WTC11 (cell line): ENCODE data around the gene ESAM. TPM values are rescaled to one million over a fixed set of nuclear protein-coding genes. Genes with fewer than 3 reads are reported as not detected.

Experiments
- ATAC-seq: fragments of 200-7000 bp; cut with Tn5 transposase; 2 replicates; pipeline ENCODE4 v1.10.0; 2021; ENCODE audit warnings: mild to moderate bottlenecking, moderate library complexity
- CTCF ChIA-PET: fragments of 300-600 bp; sonication (Branson Sonifier 250); formaldehyde crosslinking; loops from one replicate; lab custom pipeline; 2021; ENCODE audit warnings: antibody characterized with exemption; lab: Charles Lee
- POLR2A ChIA-PET: fragments of 350-600 bp; sonication (Branson Sonifier 250); formaldehyde crosslinking; loops from one replicate; lab custom pipeline; 2021; ENCODE audit warnings: antibody characterized with exemption; lab: Charles Lee
- DNase-seq: peaks from one replicate; pipeline ENCODE4 v3.0.0; 2021; ENCODE audit warnings: low spot score
- H3K27ac Mint-ChIP-seq: 2 replicates; pipeline ENCODE4 v1.8.0; 2021; ENCODE audit warnings: mixed read lengths
- H3K27me3 Mint-ChIP-seq: 2 replicates; pipeline ENCODE4 v1.8.0; 2021; ENCODE audit warnings: low read depth, mild to moderate bottlenecking, moderate library complexity, mixed read lengths
- H3K36me3 Mint-ChIP-seq: 2 replicates; pipeline ENCODE4 v1.8.0; 2021; ENCODE audit warnings: mixed read lengths
- H3K4me1 Mint-ChIP-seq: 2 replicates; pipeline ENCODE4 v1.8.0; 2022; ENCODE audit warnings: mixed read lengths
- H3K4me3 Mint-ChIP-seq: 2 replicates; pipeline ENCODE4 v1.8.0; 2021; ENCODE audit warnings: mild to moderate bottlenecking, moderate library complexity, mixed read lengths
- H3K9me3 Mint-ChIP-seq: 2 replicates; pipeline ENCODE4 v1.8.0; 2021; ENCODE audit warnings: mixed read lengths
- ELF4 ChIP-seq: sonication (generic); formaldehyde crosslinking; IDR thresholded peaks from 2 replicates; pipeline ENCODE4 v1.8.1; 2022; ENCODE audit warnings: low read depth, mild to moderate bottlenecking, moderate library complexity, missing genetic modification reagents
- HMGA2 ChIP-seq: fragments of 250-450 bp; sonication (Bioruptor Pico); IDR thresholded peaks from 2 replicates; pipeline ENCODE4 v1.4.0; 2021; ENCODE audit warnings: mild to moderate bottlenecking, moderate library complexity
- MYBL2 ChIP-seq: sonication (generic); formaldehyde crosslinking; IDR thresholded peaks from 2 replicates; pipeline ENCODE4 v1.8.1; 2023; ENCODE audit warnings: mild to moderate bottlenecking, moderate library complexity, missing genetic modification reagents
- TCF7 ChIP-seq: sonication (generic); formaldehyde crosslinking; IDR thresholded peaks from 2 replicates; pipeline ENCODE4 v1.8.0; 2022; ENCODE audit warnings: mild to moderate bottlenecking, low read depth, missing genetic modification reagents, moderate library complexity
- TEAD4 ChIP-seq: sonication (generic); formaldehyde crosslinking; IDR thresholded peaks from 2 replicates; pipeline ENCODE4 v1.8.0; 2022; ENCODE audit warnings: mild to moderate bottlenecking, missing genetic modification reagents
- ZNF396 ChIP-seq: fragments of 250-450 bp; sonication (Bioruptor Pico); IDR thresholded peaks from 2 replicates; pipeline ENCODE4 v1.8.0; 2021; ENCODE audit warnings: mild to moderate bottlenecking, moderate library complexity, borderline replicate concordance
- total RNA-seq: library from RNA; stranded (reverse); gene quantifications from 3 replicates; pipeline ENCODE4 v1.2.3, GENCODE V29; 2021
- TF ChIP-seq, protein P1 (sequence below): fragments of 250-450 bp; sonication (Bioruptor Pico); IDR thresholded peaks from 2 replicates; pipeline ENCODE4 v1.9.0; 2021; ENCODE audit warnings: mild to moderate bottlenecking, borderline replicate concordance
- TF ChIP-seq, protein P2 (sequence below): sonication (generic); formaldehyde crosslinking; IDR thresholded peaks from 2 replicates; pipeline ENCODE4 v1.8.0; 2022; ENCODE audit warnings: missing genetic modification reagents
- TF ChIP-seq, protein P3 (sequence below): sonication (generic); formaldehyde crosslinking; IDR thresholded peaks from 2 replicates; pipeline ENCODE4 v1.8.0; 2023; ENCODE audit warnings: missing genetic modification reagents, mild to moderate bottlenecking, borderline replicate concordance
- TF ChIP-seq, protein P4 (sequence below): sonication (generic); formaldehyde crosslinking; IDR thresholded peaks from 2 replicates; pipeline ENCODE4 v1.8.1; 2023; ENCODE audit warnings: mild to moderate bottlenecking, missing genetic modification reagents, moderate library complexity
- TF ChIP-seq, protein P5 (sequence below): fragments of 250-450 bp; sonication (Bioruptor Pico); IDR thresholded peaks from 2 replicates; pipeline ENCODE4 v1.9.0; 2021; ENCODE audit warnings: moderate library complexity, mild to moderate bottlenecking, inconsistent platforms, borderline replicate concordance
- TF ChIP-seq, protein P6 (sequence below): fragments of 250-450 bp; sonication (Bioruptor Pico); conservative IDR thresholded peaks from 2 replicates; pipeline ENCODE4 v1.9.0; 2021; ENCODE audit warnings: mild to moderate bottlenecking

Gene ESAM
- total RNA-seq, 1 experiment from 2014 or later = 0.48 TPM

DNA sequence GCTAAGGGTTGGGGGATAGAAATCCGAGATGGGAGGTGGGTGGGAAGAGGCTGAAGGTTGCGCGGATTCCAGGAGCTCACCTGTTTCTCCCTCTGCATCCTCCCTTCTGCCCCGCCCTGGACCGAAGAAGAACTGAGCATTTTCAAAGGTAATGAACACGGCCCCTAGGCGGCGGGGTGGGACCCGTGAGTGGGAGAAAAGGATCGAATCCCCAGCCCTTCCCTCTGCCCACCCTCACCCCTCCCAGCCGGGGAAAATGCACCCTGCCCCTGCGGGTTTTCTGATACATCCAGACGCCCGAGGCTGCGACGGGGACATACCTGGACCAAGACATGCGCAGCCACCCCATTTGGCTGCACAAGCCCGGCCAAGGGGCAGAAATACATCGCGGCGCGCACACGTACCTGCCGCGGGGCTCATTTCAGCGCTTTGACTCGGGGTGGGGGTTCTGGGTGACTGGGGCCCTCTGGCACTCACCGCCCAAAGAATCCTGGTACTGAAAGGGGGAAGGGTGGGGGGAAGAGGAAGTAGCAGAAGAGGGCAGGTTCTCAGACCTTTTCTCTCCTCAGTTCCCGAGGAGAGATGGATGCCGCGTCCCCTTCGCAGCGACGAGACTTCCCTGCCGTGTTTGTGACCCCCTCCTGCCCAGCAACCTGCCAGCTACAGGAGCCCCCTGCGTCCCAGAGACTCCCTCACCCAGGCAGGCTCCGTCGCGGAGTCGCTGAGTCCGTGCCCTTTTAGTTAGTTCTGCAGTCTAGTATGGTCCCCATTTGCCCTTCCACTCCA, 16.1 kb downstream of the ESAM start (continued):
- TF ChIP-seq, protein P1, sequence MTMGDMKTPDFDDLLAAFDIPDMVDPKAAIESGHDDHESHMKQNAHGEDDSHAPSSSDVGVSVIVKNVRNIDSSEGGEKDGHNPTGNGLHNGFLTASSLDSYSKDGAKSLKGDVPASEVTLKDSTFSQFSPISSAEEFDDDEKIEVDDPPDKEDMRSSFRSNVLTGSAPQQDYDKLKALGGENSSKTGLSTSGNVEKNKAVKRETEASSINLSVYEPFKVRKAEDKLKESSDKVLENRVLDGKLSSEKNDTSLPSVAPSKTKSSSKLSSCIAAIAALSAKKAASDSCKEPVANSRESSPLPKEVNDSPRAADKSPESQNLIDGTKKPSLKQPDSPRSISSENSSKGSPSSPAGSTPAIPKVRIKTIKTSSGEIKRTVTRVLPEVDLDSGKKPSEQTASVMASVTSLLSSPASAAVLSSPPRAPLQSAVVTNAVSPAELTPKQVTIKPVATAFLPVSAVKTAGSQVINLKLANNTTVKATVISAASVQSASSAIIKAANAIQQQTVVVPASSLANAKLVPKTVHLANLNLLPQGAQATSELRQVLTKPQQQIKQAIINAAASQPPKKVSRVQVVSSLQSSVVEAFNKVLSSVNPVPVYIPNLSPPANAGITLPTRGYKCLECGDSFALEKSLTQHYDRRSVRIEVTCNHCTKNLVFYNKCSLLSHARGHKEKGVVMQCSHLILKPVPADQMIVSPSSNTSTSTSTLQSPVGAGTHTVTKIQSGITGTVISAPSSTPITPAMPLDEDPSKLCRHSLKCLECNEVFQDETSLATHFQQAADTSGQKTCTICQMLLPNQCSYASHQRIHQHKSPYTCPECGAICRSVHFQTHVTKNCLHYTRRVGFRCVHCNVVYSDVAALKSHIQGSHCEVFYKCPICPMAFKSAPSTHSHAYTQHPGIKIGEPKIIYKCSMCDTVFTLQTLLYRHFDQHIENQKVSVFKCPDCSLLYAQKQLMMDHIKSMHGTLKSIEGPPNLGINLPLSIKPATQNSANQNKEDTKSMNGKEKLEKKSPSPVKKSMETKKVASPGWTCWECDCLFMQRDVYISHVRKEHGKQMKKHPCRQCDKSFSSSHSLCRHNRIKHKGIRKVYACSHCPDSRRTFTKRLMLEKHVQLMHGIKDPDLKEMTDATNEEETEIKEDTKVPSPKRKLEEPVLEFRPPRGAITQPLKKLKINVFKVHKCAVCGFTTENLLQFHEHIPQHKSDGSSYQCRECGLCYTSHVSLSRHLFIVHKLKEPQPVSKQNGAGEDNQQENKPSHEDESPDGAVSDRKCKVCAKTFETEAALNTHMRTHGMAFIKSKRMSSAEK (CRISPR knock-in tag) = no peak

DNA sequence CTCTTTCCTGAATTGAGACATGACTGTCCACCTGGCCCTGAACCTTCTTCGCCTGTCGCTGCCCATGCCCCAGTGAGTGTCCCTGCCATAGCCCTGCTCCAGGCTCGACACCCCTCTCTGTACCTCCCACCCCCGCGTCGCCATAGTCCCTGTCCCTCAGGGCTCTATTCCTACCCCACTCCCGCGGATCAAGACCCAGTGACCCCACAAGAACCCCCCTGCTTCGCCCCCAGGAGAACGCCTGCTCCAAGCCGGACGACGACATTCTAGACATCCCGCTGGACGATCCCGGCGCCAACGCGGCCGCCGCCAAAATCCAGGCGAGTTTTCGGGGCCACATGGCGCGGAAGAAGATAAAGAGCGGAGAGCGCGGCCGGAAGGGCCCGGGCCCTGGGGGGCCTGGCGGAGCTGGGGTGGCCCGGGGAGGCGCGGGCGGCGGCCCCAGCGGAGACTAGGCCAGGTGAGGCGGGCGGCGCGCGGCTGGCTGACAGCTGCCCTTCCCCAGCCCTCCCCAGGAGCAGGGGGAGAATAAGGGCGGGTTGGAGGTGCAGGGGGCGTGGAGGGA, 16.7 kb downstream of the ESAM start:
- no peaks in the 10 kb centered on the region for H3K9me3 Mint-ChIP-seq
- peaks cover 100% of the 10 kb centered on the region for H3K27me3 Mint-ChIP-seq
- peak overlapping the region; percentile 89 for H3K4me3 Mint-ChIP-seq
- no peak for ATAC-seq
- H3K36me3 Mint-ChIP-seq = no peaks in the 10 kb centered on the region
- POLR2A ChIA-PET = interaction anchor here (1.0 kb wide), 1 partner anchor 71 kb away, joined by 3 read pairs; the partner anchor contains the start of genes SIAE and SPA17
- CTCF ChIA-PET = interaction anchor here (0.8 to 4.7 kb wide), 20 partner anchors 11 to 208 kb away, joined by 3 to 70 read pairs (median 10); partner anchors contain the start of genes CCDC15, ESAM, MSANTD2 and SIAE
- H3K4me1 Mint-ChIP-seq = peaks cover 40% of the 10 kb centered on the region
- DNase-seq = no peak
- no peak overlapping the region for H3K27ac Mint-ChIP-seq
- TF ChIP-seq, protein P2, sequence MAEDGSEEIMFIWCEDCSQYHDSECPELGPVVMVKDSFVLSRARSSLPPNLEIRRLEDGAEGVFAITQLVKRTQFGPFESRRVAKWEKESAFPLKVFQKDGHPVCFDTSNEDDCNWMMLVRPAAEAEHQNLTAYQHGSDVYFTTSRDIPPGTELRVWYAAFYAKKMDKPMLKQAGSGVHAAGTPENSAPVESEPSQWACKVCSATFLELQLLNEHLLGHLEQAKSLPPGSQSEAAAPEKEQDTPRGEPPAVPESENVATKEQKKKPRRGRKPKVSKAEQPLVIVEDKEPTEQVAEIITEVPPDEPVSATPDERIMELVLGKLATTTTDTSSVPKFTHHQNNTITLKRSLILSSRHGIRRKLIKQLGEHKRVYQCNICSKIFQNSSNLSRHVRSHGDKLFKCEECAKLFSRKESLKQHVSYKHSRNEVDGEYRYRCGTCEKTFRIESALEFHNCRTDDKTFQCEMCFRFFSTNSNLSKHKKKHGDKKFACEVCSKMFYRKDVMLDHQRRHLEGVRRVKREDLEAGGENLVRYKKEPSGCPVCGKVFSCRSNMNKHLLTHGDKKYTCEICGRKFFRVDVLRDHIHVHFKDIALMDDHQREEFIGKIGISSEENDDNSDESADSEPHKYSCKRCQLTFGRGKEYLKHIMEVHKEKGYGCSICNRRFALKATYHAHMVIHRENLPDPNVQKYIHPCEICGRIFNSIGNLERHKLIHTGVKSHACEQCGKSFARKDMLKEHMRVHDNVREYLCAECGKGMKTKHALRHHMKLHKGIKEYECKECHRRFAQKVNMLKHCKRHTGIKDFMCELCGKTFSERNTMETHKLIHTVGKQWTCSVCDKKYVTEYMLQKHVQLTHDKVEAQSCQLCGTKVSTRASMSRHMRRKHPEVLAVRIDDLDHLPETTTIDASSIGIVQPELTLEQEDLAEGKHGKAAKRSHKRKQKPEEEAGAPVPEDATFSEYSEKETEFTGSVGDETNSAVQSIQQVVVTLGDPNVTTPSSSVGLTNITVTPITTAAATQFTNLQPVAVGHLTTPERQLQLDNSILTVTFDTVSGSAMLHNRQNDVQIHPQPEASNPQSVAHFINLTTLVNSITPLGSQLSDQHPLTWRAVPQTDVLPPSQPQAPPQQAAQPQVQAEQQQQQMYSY (CRISPR knock-in tag) = peak; percentile 18; the same call in 1 of the 2 replicates
- TF ChIP-seq, protein P3, sequence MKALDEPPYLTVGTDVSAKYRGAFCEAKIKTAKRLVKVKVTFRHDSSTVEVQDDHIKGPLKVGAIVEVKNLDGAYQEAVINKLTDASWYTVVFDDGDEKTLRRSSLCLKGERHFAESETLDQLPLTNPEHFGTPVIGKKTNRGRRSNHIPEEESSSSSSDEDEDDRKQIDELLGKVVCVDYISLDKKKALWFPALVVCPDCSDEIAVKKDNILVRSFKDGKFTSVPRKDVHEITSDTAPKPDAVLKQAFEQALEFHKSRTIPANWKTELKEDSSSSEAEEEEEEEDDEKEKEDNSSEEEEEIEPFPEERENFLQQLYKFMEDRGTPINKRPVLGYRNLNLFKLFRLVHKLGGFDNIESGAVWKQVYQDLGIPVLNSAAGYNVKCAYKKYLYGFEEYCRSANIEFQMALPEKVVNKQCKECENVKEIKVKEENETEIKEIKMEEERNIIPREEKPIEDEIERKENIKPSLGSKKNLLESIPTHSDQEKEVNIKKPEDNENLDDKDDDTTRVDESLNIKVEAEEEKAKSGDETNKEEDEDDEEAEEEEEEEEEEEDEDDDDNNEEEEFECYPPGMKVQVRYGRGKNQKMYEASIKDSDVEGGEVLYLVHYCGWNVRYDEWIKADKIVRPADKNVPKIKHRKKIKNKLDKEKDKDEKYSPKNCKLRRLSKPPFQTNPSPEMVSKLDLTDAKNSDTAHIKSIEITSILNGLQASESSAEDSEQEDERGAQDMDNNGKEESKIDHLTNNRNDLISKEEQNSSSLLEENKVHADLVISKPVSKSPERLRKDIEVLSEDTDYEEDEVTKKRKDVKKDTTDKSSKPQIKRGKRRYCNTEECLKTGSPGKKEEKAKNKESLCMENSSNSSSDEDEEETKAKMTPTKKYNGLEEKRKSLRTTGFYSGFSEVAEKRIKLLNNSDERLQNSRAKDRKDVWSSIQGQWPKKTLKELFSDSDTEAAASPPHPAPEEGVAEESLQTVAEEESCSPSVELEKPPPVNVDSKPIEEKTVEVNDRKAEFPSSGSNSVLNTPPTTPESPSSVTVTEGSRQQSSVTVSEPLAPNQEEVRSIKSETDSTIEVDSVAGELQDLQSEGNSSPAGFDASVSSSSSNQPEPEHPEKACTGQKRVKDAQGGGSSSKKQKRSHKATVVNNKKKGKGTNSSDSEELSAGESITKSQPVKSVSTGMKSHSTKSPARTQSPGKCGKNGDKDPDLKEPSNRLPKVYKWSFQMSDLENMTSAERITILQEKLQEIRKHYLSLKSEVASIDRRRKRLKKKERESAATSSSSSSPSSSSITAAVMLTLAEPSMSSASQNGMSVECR (CRISPR knock-in tag) = no peak; the same call in 1 of the 2 replicates
- TF ChIP-seq, protein P4, sequence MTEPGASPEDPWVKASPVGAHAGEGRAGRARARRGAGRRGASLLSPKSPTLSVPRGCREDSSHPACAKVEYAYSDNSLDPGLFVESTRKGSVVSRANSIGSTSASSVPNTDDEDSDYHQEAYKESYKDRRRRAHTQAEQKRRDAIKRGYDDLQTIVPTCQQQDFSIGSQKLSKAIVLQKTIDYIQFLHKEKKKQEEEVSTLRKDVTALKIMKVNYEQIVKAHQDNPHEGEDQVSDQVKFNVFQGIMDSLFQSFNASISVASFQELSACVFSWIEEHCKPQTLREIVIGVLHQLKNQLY (CRISPR knock-in tag) = no peak
- TF ChIP-seq ZNF396 (CRISPR knock-in tag) = no peak
- no peak for TF ChIP-seq ELF4 (CRISPR knock-in tag)
- TF ChIP-seq, protein P5, sequence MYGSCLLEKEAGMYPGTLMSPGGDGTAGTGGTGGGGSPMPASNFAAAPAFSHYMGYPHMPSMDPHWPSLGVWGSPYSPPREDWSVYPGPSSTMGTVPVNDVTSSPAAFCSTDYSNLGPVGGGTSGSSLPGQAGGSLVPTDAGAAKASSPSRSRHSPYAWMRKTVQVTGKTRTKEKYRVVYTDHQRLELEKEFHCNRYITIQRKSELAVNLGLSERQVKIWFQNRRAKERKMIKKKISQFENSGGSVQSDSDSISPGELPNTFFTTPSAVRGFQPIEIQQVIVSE = no peak
- TF ChIP-seq, protein P6, sequence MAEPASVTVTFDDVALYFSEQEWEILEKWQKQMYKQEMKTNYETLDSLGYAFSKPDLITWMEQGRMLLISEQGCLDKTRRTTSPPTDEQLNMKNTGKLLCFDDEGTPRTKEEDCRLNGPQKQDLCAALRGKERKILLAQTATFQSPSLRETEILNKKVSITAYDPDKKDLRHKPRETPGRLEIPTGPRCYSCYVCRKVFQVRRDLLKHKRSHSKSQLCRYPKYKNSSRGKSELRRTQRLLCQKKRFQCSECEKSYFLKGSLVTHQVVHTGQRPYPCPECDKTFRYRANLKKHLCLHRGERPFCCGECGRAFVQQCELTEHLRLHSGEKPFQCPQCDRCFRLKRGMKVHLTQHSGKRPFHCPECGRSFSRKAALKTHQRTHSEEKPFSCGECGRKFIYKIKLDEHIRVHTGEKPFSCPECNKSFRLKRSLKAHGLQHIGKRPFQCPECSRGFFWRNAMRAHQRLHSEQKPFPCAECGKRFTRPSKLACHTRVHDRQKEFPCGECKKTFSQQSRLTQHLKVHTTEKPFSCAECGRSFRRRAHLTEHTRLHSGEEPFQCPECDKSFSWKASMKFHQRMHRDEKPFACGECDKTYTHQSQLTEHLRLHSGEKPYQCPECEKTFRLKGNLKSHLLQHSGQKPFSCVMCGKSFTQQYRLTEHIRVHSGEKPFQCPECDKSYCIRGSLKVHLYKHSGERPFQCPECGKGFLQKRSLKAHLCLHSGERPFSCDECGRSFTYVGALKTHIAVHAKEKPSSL = no peak
- TF ChIP-seq TCF7 = no peak
- TF ChIP-seq HMGA2 (CRISPR knock-in tag) = no peak
- no peak for TF ChIP-seq TEAD4 (CRISPR knock-in tag)
- TF ChIP-seq MYBL2 (CRISPR knock-in tag) = 0 out of 2 replicates have a peak, but pooled peaks have one; percentile 22
